Thyroid gland (tissue), 4 donors: ENCODE measurements around the gene NUDCD3. TPM values are rescaled to one million over a fixed set of nuclear protein-coding genes. Genes with fewer than 3 reads are reported as not detected.

Experiments
- DNase-seq, 2 donors: peaks; one replicate each; pipeline ENCODE4 v3.0.0-alpha.2; 2019
- H3K27ac ChIP-seq, 3 donors: fragments of 200-600 bp; sonication (generic); 1 replicate in 2 of 3; 2 replicates in 1 of 3; pipeline ENCODE4 v1.5.1; 2016 to 2019; ENCODE audit warnings: mild to moderate bottlenecking in 1 of 3, moderate library complexity in 1 of 3
- H3K27me3 ChIP-seq: fragments of 200-600 bp; sonication (generic); one replicate; pipeline ENCODE4 v1.5.1; 2019
- H3K36me3 ChIP-seq, 2 donors: fragments of 200-600 bp; sonication (generic); one replicate each; pipeline ENCODE4 v1.5.1; 2016 to 2019
- H3K4me1 ChIP-seq, 2 donors: fragments of 200-600 bp; sonication (generic); one replicate each; pipeline ENCODE4 v1.5.1; 2017 to 2019
- H3K4me3 ChIP-seq, 3 donors: fragments of 200-600 bp; sonication (generic); replicated peaks in 1 of 3; 1 replicate in 2 of 3; 2 replicates in 1 of 3; pipeline ENCODE4 v1.5.1; 2016; ENCODE audit warnings: mild to moderate bottlenecking in 1 of 3
- H3K9me3 ChIP-seq: fragments of 200-600 bp; sonication (generic); one replicate; pipeline ENCODE4 v1.5.1; 2017
- CTCF ChIP-seq, 6 experiments: fragments of 200-600 bp in 3 of 6; fragments of 450-650 bp in 3 of 6; sonication (generic) in 3 of 6; IDR thresholded peaks; one replicate each; pipeline ENCODE4 v1.5.1; 2016 to 2019; ENCODE audit warnings: antibody characterized with exemption in 6 of 6, mild to moderate bottlenecking in 2 of 6, inconsistent platforms in 1 of 6, moderate library complexity in 1 of 6
- POLR2A ChIP-seq, 2 donors: fragments of 450-650 bp; IDR thresholded peaks; one replicate each; pipeline ENCODE4 v1.6.1; 2017; ENCODE audit warnings: antibody characterized with exemption in 2 of 2, mild to moderate bottlenecking in 2 of 2, moderate library complexity in 1 of 2
- WGBS, 2 donors: methylation state at CpG; one replicate each; pipeline ENCODE4 v1.1.5; 2017; 5-methylcytosine and 5-hydroxymethylcytosine counted together
- intact Hi-C: fragments of 100-400 bp; cut with DNase I; formaldehyde crosslinking; loops from one replicate; pipeline ENCODE4 v1.15.1; 2023
- total RNA-seq, 4 donors: library from RNA; depleted of rRNA; stranded (reverse); fragments of >200 nt; gene quantifications; one replicate each; pipeline ENCODE4 v1.2.3, GENCODE V29; 2016

Gene NUDCD3
- total RNA-seq, 4 donors from 2014 or later: 41.4 to 76.9 (median 52.0) TPM

GRCh38 chr7:44460325-44460724 lies 30.1 kb downstream of the NUDCD3 start:
- DNase-seq: no peak
- 83 to 86% methylated on average over 3 of the region's 3 CpGs for WGBS, 2 donors
- no peak overlapping the region for H3K27ac ChIP-seq
- H3K9me3 ChIP-seq: no peaks in the 10 kb centered on the region
- H3K27me3 ChIP-seq: no peaks in the 10 kb centered on the region
- intact Hi-C loops: no loop called here
- no peak overlapping the region for H3K4me3 ChIP-seq
- peaks cover 0 to 6% of the 10 kb centered on the region in 2 donors for H3K4me1 ChIP-seq
- H3K36me3 ChIP-seq: no peaks in the 10 kb centered on the region
- no peak for TF ChIP-seq CTCF (IDR thresholded peaks at IDR 0.05)
- TF ChIP-seq POLR2A (IDR thresholded peaks at IDR 0.05): no peak

GRCh38 chr7:44455155-44455554 lies 35.3 kb downstream of the NUDCD3 start:
- DNase-seq: no peak
- TF ChIP-seq CTCF (IDR thresholded peaks at IDR 0.05) (no peak), POLR2A (IDR thresholded peaks at IDR 0.05) (no peak)
- Histone ChIP-seq H3K9me3 (no peaks in the 10 kb centered on the region), H3K4me3 (no peak overlapping the region), H3K4me1 (no peaks in the 10 kb centered on the region), H3K36me3 (no peaks in the 10 kb centered on the region), H3K27ac (no peak overlapping the region), H3K27me3 (no peaks in the 10 kb centered on the region)
- intact Hi-C loops: no loop called here
- WGBS, 2 donors: 97 to 98% methylated on average over 3 of the region's 3 CpGs

- TF ChIP-seq POLR2A (IDR thresholded peaks at IDR 0.05) (no peak), CTCF (IDR thresholded peaks at IDR 0.05) (no peak)
- intact Hi-C loops: no loop called here
- H3K36me3 ChIP-seq: no peaks in the 10 kb centered on the region
- H3K27ac ChIP-seq: no peak overlapping the region
- 96 to 98% methylated on average over 2 of the region's 2 CpGs for WGBS, 2 donors
- H3K9me3 ChIP-seq: no peaks in the 10 kb centered on the region
- no peak for DNase-seq
- H3K4me3 ChIP-seq: no peak overlapping the region
- no peaks in the 10 kb centered on the region for H3K4me1 ChIP-seq
- no peaks in the 10 kb centered on the region for H3K27me3 ChIP-seq
Measured at GRCh38 chr7:44454348-44454747, 36.1 kb downstream of the NUDCD3 start.

- 95 to 97% methylated on average over 7 of the region's 7 CpGs for WGBS, 2 donors
- intact Hi-C loops: no loop called here
Measured at GRCh38 chr7:44451123-44451522, 39.3 kb downstream of the NUDCD3 start.

GRCh38 chr7:44449584-44449928 lies 40.9 kb downstream of the NUDCD3 start:
- no peak overlapping the region for H3K27ac ChIP-seq
- no peaks in the 10 kb centered on the region for H3K36me3 ChIP-seq
- no peak overlapping the region for H3K4me3 ChIP-seq
- H3K27me3 ChIP-seq: no peaks in the 10 kb centered on the region
- intact Hi-C loops: no loop called here
- TF ChIP-seq POLR2A (IDR thresholded peaks at IDR 0.05) (no peak), CTCF (IDR thresholded peaks at IDR 0.05) (no peak)
- H3K4me1 ChIP-seq: peaks cover 5 to 8% of the 10 kb centered on the region in 2 donors
- WGBS, 2 donors: 77 to 86% methylated on average over 1 of the region's 1 CpG
- no peaks in the 10 kb centered on the region for H3K9me3 ChIP-seq
- no peak for DNase-seq

More at GRCh38 chr7:44451123-44451522, 39.3 kb downstream of the NUDCD3 start:
- no peak overlapping the region for H3K27ac ChIP-seq
- no peak for DNase-seq
- H3K27me3 ChIP-seq: no peaks in the 10 kb centered on the region
- H3K4me3 ChIP-seq: no peak overlapping the region
- H3K4me1 ChIP-seq: peaks cover 2 to 8% of the 10 kb centered on the region in 2 donors
- H3K36me3 ChIP-seq: no peaks in the 10 kb centered on the region
- no peaks in the 10 kb centered on the region for H3K9me3 ChIP-seq
- TF ChIP-seq CTCF (IDR thresholded peaks at IDR 0.05) (no peak), POLR2A (IDR thresholded peaks at IDR 0.05) (no peak)
